ENCODE measurements around the gene MS4A10. TPM values are rescaled to one million over a fixed set of nuclear protein-coding genes. Genes with fewer than 3 reads are reported as not detected.
"Not testable (repeated sequence)": the region's sequence is repeated elsewhere in the genome, so short reads cannot be mapped to it uniquely, and the experiment has no call there.

The MS4A10 gene
- polyA plus RNA-seq, 1 donor (not counting 4 experiments of a cell fraction or from before 2014, with no cell fraction given): not detected

GRCh38 chr11:60759438-60760225 lies 25.5 kb upstream of the MS4A10 start:
- H3K9me3 ChIP-seq (ENCODE audit: control insufficient read depth, low read depth, low read length); H2AFZ ChIP-seq (ENCODE audit: control insufficient read depth, low read length); dilution Hi-C loops (cut with MboI; ENCODE audit: extremely low pct_ligation_motif_present, low sequenced_read_pairs); H3K79me2 ChIP-seq (ENCODE audit: control insufficient read depth, insufficient read depth, low read length); H4K20me1 ChIP-seq (ENCODE audit: control insufficient read depth, extremely low read depth, insufficient read depth, low read length); H3K27me3 ChIP-seq (ENCODE audit: control insufficient read depth, extremely low read depth, insufficient read depth, low read length); DNase-seq (ENCODE audit: low read depth, low spot score); H3K27ac ChIP-seq (ENCODE audit: control insufficient read depth, insufficient read depth, low read length); H3K9ac ChIP-seq (ENCODE audit: control insufficient read depth, extremely low read depth, insufficient read depth, low read length); H3K9me1 ChIP-seq (ENCODE audit: control insufficient read depth, extremely low read depth, insufficient read depth, low read length); H3K36me3 ChIP-seq (ENCODE audit: control insufficient read depth in 2 of 2, extremely low read depth in 1 of 2, insufficient read depth in 2 of 2, low read length in 2 of 2); H3K4me3 ChIP-seq (ENCODE audit: control insufficient read depth in 2 of 3, extremely low read depth in 1 of 3, insufficient read depth in 2 of 3, low read depth in 1 of 3, low read length in 3 of 3); FAIRE-seq; H3K4me1 ChIP-seq (ENCODE audit: control insufficient read depth, extremely low read depth, insufficient read depth, low read length); H3K4me2 ChIP-seq (ENCODE audit: control insufficient read depth, extremely low read depth, insufficient read depth, low read depth, low read length): not testable (repeated sequence)

GRCh38 chr11:60761436-60762190 lies 23.5 kb upstream of the MS4A10 start:
- Histone ChIP-seq H3K4me2 (ENCODE audit: control insufficient read depth, extremely low read depth, insufficient read depth, low read depth, low read length) (no peak overlapping the region), H3K79me2 (ENCODE audit: control insufficient read depth, insufficient read depth, low read length) (no peaks in the 10 kb centered on the region), H3K9me3 (ENCODE audit: control insufficient read depth, low read depth, low read length) (no peaks in the 10 kb centered on the region), H2AFZ (ENCODE audit: control insufficient read depth, low read length) (no peak overlapping the region), H3K36me3 (ENCODE audit: control insufficient read depth in 2 of 2, extremely low read depth in 1 of 2, insufficient read depth in 2 of 2, low read length in 2 of 2) (no peaks in the 10 kb centered on the region), H4K20me1 (ENCODE audit: control insufficient read depth, extremely low read depth, insufficient read depth, low read length) (no peaks in the 10 kb centered on the region), H3K27me3 (ENCODE audit: control insufficient read depth, extremely low read depth, insufficient read depth, low read length) (no peaks in the 10 kb centered on the region), H3K9me1 (ENCODE audit: control insufficient read depth, extremely low read depth, insufficient read depth, low read length) (no peaks in the 10 kb centered on the region), H3K9ac (ENCODE audit: control insufficient read depth, extremely low read depth, insufficient read depth, low read length) (no peak overlapping the region), H3K27ac (ENCODE audit: control insufficient read depth, insufficient read depth, low read length) (no peak overlapping the region), H3K4me1 (ENCODE audit: control insufficient read depth, extremely low read depth, insufficient read depth, low read length) (no peaks in the 10 kb centered on the region), H3K4me3 (ENCODE audit: control insufficient read depth in 2 of 3, extremely low read depth in 1 of 3, insufficient read depth in 2 of 3, low read depth in 1 of 3, low read length in 3 of 3) (no peak overlapping the region)
- DNase-seq (ENCODE audit: low read depth, low spot score): no peak
- TF ChIP-seq CTCF (optimal IDR thresholded peaks at IDR 0.05 in 1 of 3, IDR thresholded peaks at IDR 0.05 in 1 of 3, conservative IDR thresholded peaks at IDR 0.05 in 1 of 3; ENCODE audit: extremely low read depth in 1 of 3, insufficient read depth in 2 of 3, low read length in 3 of 3): no peak
- TF ChIP-seq EZH2 (IDR thresholded peaks at IDR 0.05; ENCODE audit: low read length): no peak
- dilution Hi-C loops (cut with MboI; ENCODE audit: extremely low pct_ligation_motif_present, low sequenced_read_pairs): no loop called here
- FAIRE-seq: no peak
